KG1 (cell line): ENCODE data around the gene FOXN3.

Experiments
- DNase-seq: peaks from one replicate; lab custom pipeline; 2025; lab: John Stamatoyannopoulos, UW

The FOXN3 gene

GRCh38 chr14:89417091-89417464 lies at the start of gene FOXN3:
Gene FOXN3, minus strand, starts transcription at chr14:89417233. Its CDS starts 4,757 bp downstream, at chr14:89412476.
- DNase-seq, result peak; percentile 76

DNA sequence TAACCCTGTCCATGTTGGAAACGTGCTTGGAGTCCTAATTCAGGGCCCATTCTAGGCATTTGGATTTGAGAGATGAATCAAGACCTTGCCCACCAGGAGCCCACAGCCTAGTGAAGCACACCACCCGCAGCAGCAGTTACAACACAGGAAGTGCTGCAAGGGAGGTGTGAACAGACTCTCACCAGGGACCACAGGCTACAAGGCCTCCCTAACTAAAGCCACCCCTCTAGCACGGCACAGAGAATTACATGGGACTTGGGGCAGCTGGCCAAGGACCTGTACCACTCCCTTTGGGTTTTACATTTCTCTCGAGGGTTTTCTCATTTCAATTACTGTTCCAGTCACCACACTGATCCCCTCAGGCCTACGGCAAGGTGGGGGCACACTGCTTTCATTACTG lies 49.5 kb upstream of the FOXN3 start:
- DNase-seq, result no peak

DNA sequence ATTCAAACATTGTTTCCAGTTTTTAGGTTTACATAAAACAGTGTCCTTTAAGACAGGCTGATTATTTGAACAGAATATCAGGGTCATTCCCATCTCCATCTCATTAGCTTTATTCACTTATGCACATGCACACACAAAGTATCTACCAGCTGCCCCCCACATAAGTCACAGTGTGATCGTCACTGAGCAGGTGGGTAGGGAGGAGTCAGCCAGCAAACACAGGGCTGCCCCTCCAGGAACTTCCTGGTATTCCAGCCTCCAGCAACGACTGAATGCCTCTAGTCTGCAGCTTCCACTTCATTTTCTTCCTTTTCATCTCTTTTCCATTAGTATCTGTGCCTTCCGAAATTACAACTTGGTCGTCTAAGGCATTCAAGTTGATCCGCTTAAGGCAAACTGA lies 48.8 kb upstream of the FOXN3 start:
- no peak for DNase-seq

GRCh38 chr14:89461256-89461655 lies 44.2 kb upstream of the FOXN3 start:
- no peak for DNase-seq

- no peak for DNase-seq
These were observed 41.8 kb upstream of the FOXN3 start for GRCh38 chr14:89458713-89459420.

DNA sequence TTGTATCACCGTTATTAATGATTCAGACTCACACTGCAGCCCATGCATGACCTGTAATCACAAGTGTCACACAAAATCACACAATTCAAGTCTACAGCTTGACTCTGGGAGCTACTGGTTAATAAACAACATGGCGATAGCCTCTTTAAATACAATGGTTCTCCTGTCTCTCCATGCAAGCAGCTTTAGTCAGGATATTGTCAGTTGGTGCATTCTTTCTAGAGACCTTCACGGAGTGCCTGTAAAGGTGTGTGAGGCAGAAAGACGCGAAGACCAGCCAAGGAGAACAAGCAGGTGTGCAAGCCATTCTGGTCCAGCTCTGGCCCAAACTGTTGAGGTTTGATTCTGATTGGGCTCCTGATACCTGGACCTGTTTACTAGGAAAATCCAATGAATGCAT lies 40.0 kb upstream of the FOXN3 start:
- no peak for DNase-seq

DNA sequence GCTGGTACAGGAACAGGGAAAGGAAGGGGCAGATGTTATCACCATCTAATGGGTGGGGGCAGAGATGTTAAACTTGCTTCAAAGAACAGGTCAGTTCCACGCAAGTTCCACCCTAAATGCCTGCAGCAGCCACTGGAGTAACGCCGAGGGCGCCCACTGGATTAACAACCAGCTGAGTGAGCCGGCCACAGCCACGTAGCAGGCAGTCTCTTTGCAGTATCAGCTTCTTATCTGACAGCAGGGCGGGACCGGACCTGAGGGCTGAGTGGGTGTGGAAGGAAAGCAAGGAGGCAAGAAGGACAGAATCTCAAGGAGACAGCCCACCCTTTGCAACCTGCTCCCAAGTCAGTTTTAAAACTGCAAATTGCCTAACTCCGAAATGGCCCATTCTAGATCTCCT lies 38.4 kb upstream of the FOXN3 start:
- DNase-seq, result no peak

GRCh38 chr14:89454996-89455395 lies 38.0 kb upstream of the FOXN3 start:
- DNase-seq, result no peak

- DNase-seq, result no peak
These were observed 35.2 kb upstream of the FOXN3 start for GRCh38 chr14:89452281-89452680.

DNA sequence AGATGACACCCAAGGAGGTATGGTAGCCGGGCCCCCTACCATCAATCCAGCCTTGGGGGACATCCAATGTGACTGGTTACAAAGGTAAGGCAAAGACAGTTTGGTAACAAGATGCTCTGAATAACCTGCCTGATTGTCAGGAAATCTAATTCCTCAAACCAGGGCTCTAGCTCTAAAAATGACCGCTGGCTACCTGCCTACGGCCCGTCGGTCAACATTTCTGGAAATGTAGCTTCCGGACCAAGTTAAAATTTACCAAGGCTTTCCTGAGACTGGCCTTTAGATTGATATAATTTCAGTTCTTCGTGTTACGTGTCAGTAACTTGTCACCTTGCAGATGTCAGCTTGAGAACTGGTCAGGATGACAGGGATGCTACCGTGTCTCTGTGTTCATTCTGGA lies 34.2 kb upstream of the FOXN3 start:
- no peak for DNase-seq

DNA sequence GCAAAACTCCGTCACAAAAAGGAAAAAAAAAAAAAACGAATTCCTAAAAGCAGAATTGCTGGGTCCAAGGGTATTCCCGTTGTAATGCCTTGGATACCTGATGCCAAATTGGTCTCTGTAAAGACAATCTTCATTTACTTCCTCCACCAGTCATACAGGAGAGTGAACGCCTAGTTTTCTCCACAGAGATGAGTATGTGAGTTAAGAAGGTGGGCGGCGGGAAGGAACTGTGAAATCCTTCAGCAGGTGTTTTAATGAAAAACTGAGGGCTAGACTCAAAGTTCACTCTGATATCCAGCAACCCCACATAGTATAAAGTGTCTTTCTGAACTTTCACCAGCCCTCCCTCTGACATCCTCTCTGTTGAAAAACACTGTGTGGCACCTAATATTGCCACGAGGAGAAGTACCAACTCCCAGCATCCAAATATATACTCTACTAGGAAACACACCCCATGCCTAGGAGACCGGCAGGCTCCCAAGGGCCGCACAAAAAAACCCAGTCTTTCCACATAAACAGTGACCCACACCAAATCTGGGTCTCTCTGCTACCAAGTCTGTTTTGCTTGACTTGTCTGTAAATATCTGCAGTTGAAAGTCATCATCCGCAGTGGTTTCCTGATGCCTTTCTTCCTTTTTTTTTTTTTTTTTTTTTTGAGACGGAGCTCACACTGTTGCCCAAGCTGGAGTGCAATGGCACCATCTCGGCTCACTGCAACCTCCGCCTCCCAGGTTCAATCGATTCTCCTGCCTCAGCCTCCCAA lies 30.3 kb upstream of the FOXN3 start:
- DNase-seq, result no peak

GRCh38 chr14:89445273-89445973 lies 28.4 kb upstream of the FOXN3 start:
- no peak for DNase-seq

GRCh38 chr14:89444516-89445125 lies 27.6 kb upstream of the FOXN3 start:
- DNase-seq, result no peak

GRCh38 chr14:89444044-89444443 lies 27.0 kb upstream of the FOXN3 start:
- no peak for DNase-seq

DNA sequence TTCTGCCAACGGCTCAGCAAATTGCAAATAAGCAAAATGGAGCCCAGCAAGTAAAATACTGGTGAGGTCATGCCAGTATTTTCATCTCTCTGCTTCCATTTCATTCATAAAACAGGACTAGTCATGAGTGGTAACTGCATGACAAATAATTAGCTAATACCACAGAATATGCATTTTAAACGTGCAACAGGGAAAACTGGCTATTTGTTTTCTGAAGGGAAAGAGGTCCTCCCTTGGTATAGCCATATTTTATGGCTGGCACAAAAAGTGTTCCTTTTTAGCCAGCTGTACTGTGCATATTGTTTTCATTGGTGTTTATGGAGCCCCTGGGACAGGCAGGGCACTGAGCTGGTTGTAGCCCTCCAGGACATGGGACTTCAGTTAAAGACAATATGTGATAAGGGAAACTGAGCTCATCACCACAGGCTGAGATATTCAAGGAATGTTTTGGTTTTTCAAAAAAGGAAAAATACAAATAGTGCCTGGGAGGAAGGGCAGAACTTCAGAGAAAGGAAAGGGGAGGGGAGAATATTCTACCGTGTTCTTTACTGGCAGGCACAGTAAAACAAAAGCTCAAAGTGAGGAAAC lies 26.1 kb upstream of the FOXN3 start:
- DNase-seq, result no peak

DNA sequence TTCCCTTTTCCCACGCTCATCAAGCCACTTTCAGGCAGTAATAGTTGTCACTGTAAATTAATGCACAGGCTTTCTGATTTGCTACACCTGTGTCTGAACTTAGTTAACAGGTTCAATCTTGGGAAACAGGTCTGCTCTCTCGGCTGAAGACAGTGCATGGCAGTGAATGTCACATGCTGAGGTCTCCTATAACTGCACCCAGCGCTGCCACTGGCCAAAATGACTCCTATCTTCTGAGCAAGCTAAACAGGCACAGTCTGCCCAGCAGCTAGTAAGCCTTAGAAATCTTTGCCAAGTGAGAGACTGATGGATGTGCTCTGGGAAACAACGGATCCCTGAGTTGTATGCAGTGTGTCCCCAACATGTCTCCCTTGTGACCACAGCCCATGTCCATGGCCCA lies 25.2 kb upstream of the FOXN3 start:
- DNase-seq, result no peak

- DNase-seq, result no peak
These were observed 24.2 kb upstream of the FOXN3 start for GRCh38 chr14:89440986-89441909.

DNA sequence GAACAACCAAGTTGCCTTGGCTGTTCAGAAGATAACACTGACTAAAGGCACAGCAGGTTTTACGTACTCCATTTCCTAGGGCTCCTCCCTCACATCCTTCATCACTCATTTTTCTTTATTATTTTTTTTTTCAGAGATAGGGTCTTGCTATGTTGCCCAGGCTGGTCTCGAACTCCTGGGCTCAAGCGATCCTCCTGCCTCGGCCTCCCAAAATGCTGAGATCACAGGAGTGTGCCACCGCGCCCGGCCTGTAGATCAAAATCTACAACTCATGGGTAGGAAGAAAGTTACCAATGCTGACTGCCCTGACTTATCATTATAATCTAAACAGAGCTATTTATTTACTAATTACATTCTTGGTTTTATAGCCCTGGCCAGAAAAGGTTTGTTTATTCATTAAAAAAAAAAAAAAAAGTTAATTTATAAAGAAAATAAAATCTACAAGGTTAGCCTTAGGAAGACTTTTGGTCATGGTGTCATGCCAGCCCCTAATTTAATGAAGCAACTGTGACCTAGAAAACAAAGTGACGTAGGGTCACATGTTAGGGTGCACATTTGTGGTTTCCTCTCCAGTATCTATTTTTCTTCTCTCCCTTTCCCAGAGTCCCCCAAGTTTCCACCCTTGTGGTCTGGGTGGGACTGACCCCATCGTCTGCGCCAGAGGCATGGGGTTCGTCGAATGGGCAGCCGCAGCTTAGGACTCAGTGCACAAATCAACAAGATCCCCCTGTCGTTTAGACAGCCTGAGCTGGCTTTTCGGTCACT lies 19.0 kb upstream of the FOXN3 start:
- DNase-seq, result no peak

DNA sequence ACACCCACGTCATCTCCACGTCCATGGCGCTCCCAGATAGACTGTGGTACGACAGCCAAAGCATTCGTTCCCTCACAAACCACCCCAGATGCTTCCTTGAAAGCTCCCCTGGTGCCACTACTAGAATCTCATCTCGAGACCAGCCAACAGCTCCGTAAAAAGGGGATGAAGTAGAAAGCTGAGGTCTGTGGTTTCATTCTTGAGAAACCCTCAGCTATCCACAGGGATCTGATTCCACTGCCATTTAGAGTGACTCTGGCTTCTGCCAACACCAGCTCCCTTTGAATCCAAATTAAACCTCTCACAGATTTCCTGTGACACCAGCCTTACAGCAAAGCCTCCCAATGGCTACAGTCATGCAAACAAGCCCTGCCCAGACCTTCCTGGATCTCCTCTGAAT lies 18.5 kb upstream of the FOXN3 start:
- DNase-seq, result no peak

- DNase-seq, result no peak
These were observed 15.2 kb upstream of the FOXN3 start for GRCh38 chr14:89432226-89432625.
